GM18870 (cell line): ENCODE data around the gene PSRC1.
"Not testable (repeated sequence)": the region's sequence is repeated elsewhere in the genome, so short reads cannot be mapped to it uniquely, and the experiment has no call there.

Experiments
- ATAC-seq: cut with Tn5 transposase; IDR thresholded peaks from one replicate; pipeline ENCODE4 v1.9.1; 2021; ENCODE audit warnings: moderate library complexity; ENCODE audit not compliant: unreplicated experiment

Gene PSRC1

DNA sequence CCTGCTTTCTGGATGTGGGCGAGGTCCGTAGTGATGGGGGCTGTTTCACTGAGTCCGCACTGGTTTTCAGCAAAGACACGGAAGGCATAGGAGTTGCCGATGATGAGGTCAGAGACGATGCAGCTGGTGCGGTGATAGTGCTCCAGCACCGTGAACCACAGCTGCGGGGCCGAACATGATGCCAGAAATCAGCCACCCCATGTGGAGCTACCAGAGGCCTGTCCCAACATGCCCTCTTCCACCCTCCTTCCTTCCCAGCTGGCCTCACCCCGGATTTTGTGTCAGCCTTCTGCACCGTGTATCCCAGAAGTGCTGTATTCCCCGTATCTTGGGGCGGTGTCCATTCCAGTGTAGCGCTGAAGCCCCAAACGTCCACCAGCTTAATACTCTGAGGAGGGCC is 13.8 kb upstream of the PSRC1 start:
- ATAC-seq = no peak

DNA sequence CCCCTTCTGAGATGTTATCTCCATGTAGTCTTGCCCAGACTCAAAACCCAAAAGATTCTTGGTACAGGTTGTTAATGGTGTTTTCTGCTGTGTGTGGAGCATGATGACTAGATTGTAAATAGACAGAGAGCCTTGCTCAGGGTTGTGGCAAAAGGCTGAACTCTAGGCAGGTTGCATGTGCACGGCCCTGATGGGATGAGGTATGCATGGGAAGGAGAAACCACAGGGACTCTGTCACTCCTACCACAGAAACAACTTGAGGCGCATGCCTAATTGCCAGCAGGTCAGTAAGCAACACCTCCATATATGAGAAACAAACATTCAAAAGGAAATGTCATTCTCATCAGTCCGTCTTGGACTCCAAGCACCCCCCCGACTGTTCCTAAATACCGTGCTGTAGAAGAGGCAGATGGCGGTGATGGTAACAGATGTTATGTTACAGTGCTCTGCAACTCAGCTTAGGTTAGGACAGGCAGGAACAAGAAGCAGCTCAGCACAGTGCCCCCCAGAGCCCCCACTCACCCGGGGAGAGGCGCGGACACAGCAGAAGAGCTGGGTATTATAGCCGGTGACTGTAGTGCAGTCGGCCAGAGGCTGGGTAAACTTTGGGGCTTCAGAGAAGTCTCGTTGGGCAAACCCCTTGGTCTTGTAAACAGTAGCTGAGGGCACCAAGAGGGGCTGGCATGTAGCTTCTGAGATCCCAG is 12.9 kb upstream of the PSRC1 start:
- no peak for ATAC-seq

DNA sequence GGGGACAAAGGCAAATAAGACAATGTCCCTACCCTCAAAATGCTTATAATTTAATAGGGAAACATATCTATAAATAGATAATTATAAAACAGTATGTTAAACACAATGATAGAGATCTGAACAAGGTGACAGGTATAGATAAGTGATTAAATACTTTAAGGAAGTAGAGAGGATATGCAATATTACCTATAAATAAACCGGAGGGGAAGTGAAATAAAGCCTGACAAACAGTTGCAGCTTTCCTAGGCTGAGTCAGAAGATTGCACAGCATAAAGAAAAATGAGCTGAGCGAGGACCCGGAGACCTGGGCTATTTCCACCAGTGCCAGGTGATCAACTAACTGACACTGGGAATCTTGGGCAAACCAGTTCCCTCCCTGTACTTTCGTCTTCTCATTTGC is 11.5 kb upstream of the PSRC1 start:
- ATAC-seq = no peak

DNA sequence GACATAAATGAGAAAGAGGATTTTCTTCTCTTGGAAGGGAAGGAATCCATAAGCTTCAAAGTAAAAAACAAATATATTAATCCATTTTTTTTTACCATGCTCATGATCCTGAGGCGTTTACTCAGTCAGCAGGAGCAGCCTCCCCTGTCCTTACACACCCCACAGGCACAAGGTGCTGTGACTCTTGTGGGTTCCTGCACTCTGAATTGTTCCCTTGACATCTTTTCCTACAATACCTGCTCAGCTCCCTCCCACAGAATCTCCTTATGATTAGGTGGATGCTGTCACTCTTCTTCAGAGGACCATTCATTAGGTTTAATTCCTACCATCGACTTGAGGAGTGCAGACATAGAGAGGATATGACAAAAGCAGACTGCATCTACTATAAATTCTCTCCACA is 10.1 kb upstream of the PSRC1 start:
- ATAC-seq = no peak

DNA sequence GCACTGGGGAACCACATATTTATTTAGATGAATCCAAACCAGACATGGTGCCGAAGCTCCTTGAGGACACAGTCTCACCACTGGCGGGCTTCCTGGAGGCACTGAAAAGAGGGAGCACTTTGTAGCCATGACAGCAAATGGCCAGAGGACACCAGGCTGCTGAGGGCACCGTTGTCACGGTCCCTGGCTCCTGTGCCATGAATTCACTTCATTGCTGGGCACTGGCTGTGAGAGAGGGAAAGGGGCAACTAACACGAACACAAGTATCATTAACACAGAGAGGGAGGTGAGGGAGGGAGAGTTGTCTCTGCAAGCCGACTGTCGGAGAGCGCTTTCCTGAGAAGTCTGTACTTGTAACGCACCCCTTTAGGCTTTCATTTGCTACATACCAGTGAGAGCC is 9.4 kb upstream of the PSRC1 start:
- ATAC-seq = no peak

DNA sequence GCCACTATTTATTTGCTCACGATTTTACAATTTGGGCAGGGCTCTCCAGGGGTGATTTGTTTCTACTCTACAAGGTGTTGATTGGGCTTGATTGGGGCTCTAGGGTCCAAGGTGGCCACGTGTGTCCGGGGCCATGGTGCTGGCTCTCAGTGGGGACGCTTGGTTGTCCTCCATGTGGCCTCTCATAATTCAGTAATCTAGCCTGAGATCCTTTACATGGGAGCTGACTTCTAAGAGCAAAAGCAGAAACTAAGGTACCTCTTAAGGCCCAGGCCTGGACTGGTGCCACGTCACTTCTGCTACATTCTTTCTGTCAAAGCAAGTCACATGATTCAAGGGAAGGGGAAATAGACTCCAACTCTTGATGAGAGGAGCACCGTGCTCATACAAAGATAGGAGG is 8.1 kb upstream of the PSRC1 start:
- ATAC-seq = no peak

DNA sequence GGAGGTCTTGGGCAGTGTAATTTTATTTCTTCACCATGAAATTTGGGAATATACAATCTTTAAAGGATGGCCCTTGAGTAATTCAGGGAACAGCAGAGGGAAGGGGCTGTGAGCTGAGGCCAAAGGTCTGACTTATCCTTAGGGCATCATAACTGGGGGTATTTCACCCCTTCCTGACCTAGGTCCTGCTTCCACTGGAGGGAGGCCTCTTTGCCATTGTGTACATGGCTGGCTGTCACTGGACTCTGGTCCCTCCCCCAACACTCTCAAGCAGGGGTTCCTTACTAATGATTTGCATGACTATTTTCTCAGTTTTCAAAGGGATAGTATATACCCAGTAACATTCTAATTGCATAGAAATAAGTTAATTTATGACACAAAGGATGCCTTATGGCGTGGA is 7.2 kb upstream of the PSRC1 start:
- no peak for ATAC-seq

DNA sequence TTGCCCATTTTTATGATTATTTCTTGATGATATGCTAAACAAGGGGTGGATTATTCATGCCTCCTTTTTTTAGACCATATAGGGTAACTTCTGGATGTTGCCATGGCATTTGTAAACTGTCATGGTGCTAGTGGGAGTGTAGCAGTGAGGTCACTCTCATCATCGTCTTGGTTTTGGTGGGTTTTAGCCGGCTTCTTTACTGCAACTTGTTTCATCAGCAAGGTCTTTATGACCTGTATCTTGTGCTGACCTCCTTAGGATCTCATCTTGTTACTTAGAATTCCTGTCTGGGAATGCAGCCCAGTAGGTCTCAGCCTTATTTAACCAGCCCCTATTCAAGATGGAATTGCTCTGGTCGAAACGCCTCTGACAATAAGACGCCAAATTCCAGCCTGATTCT is 3.8 kb upstream of the PSRC1 start:
- ATAC-seq = not testable (repeated sequence)

DNA sequence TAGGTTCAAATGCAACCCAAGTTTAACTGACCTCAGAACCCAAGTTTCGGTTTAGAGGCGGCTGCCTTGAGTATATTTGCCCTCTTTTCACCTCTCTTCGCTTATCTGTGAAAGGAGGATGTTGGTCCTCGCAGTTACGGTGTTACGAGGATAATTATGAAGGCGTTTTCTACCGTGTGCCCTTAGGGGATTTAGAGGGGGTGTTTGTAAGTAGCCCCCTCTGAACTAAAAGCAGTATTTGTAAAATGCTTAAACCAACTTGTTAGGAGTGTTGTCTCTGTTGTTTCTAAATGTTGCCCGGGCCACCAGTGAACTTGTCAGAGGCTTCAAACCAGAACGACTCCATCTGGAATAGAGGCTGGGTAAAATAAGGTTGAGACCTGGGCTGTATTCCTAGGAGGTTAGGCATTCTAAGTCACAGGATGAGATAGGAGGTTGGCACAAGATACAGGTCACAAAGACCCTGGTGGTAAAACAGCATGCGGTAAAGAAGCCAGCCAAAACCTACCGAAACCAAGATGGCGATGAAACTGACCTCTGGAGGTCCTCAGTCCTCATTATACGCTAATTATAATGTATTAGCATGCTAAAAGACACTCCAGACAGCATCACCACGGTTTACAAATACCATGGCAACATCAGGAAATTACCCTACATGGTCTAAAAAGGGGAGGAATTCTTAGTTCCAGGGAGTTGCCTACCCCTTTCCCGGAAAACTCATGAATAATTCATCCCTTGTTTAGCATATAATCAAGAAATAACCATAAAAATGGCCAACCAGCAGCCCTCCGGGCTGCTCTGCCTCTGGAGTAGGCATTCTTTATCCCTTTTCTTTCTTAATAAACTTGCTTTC is 1.0 kb upstream of the PSRC1 start:
- no peak for ATAC-seq

DNA sequence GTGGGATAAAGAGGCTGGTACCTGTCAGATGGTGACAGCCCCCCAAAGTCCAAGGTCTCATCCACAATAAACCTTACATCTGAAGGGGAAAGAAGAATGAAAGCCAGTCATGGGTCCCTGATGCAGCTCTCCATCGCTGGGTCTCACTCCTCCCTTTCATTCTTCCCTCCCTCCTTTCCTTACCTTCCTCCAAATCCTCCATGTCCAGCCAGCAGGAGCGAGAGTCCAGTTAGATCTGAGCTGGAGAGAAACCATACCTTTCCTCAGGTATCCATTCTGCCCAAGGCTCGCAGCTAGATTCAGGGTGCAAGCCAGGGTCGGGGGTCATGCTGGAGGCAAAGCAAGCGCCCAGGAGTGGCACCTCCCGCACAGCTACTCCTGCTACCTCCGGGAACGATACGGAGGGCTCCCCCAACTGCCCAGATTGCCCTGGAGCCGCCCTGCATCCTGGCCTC is 421 bp downstream of the PSRC1 start:
- ATAC-seq = no peak

DNA sequence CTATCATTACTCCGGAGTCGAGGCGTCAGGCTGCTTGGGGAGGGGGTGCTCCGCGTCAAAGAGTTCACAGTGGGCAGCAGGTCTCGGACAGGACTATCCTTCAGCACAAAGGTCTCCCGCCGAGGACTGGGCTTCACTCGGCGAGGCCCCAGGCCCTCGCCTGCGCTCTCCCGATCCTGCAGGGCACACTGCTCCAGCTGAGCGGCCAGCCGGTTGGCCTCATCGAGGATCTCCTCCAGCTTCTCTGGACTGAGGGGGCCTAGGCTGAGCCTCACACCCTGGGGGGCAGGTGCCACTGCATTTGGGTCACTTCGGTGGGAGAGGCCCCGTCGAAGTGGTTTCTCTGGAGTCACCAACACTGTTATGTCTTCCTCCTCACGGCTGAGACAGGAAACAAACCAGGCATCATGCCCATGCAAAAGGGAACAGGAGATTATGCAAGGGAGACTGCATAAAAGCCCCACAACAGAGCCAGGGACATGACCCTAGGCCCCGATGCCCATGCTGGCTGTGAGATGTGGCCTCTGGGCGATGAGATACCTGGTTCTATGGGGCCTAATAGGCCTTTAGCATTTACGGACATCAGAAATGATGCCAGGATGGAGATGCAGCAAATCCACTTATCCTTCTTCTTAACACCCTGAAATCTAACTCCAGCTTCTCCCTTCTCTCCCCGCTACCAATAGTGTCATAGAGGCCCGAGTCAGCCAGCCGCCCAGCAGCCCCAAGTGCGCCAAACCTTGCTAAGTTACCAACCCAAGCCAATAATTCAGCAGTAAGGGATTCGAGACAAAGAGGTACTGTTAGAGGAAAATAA is 1.1 kb downstream of the PSRC1 start:
- ATAC-seq = no peak

DNA sequence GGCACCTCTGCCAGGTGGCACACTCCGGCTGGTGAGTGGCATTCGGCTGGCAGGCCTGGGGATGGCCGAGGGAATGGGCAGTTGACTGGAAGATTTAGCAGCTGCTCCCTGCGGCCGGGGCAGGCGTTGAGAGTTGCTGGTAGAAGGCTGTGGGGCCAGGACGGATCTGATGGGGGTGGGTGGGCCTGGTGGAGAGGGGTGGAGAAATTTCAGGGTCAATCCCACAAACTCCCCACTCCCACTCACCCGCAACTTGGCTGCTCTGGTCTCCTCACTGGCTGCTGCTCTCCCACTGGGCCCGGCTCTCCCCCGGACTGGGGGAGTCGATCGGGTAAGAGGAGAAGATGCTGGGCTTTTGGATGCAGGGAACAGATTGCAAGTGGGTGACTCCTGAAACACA is 2.1 kb downstream of the PSRC1 start:
- ATAC-seq = no peak

DNA sequence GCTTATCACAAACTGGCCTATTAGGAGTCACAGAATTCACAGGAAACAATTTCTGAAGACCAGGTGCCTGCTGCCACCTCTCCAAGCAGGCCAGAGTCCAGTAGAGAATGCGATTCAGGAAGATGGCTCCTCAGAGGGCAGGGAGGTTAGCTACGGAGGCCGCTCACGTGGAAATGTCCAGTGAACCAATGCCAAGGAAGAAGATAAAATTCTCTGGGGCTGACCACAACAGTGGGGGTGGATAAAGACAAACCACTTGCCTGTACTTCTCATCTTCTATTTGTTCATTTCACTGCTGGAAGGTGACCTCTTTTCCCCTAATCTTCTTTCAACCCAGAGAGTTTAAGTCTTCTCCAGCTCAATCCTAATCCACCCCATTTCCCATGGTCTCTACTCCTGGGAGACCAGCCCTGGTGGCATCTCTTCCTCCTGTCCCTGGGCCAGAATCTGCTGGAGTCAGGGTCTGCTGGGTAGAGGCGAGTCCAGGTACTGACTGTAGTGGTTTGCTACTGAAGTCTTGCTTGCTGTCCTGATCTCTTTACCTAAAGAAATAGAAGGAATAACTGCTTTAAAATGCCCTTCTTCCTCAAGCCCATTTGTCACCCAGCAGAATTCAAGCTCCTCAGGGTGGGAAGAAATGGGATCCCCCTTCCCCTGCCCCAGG is 3.2 kb downstream of the PSRC1 start:
- ATAC-seq = no peak

DNA sequence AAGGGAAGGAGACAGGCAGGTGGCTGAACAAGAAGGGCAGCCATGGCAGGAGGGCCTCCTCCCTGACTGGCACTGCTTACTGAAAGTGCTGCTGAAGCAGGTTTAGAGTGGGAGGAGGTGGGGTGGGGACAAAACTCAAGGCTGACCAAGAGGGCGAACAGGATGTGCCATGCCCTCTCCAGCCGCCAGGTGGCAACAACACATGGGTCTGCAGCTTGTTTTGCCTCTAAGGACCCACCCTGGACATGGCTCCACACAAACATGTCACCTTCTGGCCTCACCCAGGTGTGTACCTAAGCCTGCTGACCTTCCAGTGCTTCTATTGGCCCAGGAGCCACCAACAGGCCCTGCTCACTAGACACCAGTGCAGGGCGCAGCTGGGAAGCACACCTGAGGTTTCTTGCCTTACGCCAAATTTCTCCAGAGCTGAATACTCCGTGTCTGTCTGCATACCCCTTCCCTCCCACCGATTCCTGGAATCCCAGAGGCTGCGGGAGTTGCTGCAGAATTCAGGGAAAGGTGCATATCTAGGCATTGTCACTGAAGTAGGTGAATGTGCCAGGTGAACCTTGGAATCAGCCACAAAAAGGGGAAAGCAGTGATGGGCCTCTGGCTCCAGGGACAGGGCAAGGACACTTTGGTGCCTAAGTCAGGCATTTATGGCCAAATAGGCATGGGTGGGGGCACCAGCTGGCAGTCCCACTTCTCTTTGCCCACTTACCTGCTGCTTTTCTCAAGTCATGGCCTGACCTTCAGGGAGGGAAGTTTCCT is 5.3 kb downstream of the PSRC1 start:
- peak; percentile 58 for ATAC-seq

DNA sequence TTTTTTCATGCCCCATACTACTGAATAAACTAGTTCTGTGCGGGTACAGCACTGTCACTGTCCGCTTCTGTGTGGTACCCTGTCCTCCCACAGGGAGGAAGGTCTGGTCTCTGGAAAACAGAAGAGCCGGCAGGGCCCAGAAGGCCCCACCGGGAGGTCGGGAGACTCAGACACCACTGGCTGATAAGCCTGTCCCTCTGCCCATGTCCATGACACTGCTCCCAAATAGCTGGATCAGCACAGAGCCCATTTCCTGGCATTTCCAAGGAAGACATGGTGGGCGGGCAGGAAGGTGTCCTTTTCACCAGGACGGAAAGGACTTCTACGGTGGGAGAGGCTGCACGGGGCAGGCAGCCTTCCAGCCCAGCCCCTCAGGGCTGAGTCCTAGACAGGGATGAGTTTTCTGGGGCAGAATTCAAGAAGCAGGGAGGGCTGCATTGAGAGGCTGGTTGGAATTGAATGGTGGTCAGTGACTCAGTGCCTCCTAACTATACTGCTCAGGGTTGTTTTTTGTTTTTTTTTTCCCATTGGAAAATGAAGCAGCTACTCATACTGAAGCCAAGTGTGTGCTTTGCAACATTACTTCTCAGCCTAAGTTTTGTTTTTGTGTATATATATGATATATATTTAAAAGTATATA is 7.1 kb downstream of the PSRC1 start:
- no peak for ATAC-seq

DNA sequence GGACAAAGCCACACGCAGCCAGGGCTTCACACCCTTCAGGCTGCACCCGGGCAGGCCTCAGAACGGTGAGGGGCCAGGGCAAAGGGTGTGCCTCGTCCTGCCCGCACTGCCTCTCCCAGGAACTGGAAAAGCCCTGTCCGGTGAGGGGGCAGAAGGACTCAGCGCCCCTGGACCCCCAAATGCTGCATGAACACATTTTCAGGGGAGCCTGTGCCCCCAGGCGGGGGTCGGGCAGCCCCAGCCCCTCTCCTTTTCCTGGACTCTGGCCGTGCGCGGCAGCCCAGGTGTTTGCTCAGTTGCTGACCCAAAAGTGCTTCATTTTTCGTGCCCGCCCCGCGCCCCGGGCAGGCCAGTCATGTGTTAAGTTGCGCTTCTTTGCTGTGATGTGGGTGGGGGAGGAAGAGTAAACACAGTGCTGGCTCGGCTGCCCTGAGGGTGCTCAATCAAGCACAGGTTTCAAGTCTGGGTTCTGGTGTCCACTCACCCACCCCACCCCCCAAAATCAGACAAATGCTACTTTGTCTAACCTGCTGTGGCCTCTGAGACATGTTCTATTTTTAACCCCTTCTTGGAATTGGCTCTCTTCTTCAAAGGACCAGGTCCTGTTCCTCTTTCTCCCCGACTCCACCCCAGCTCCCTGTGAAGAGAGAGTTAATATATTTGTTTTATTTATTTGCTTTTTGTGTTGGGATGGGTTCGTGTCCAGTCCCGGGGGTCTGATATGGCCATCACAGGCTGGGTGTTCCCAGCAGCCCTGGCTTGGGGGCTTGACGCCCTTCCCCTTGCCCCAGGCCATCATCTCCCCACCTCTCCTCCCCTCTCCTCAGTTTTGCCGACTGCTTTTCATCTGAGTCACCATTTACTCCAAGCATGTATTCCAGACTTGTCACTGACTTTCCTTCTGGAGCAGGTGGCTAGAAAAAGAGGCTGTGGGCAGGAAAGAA is 8.1 kb downstream of the PSRC1 start:
- no peak for ATAC-seq

DNA sequence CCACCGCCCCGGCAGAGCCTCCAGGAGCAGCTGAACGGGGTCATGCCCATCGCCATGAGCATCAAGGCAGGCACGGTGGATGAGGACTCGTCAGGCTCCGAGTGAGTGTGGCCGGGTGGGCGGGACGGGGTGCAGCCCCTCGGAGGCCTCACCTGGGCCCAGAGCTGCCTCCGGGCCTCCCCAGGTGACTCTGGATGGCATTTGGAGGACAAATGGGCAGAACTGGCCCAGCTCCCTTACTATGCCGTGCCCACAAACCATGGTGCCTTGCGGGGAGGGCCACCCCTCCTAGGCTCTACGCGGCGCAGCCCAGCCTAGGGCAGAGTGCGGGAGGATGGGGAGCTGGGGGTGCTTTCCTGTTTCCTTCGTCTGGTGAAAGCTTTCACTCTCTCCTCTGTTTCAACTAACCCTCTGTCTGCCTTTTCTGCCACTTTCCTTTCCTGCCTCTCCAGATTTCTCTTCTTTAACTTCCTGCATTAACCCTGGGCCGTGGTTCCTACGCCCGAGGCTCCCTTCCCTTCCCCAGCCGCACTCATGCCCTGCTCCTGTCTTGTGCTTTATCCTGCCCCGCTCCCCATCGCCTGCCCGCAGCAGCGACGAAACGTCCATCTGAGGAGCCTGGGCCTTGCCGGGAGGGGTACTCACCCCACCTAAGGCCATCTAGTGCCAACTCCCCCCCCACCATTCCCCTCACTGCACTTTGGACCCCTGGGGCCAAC is 9.2 kb downstream of the PSRC1 start:
- no peak for ATAC-seq
